GM13976 (cell line): ENCODE measurements around the gene CIROP.

Experiments
- DNase-seq: peaks from one replicate; pipeline ENCODE4 v3.0.0; 2012; ENCODE audit warnings: low spot score
- in situ Hi-C: fragments of 300-500 bp; cut with MboI; formaldehyde crosslinking; loops from one replicate; pipeline ENCODE4 v1.12.0; 2022; ENCODE audit warnings: low sequenced_read_pairs, mixed read lengths, inconsistent platforms; ENCODE audit not compliant: unreplicated experiment
- TF ChIP-seq, protein P1 (sequence below): IDR thresholded peaks from 2 replicates; pipeline ENCODE4 v1.5.1; 2012; ENCODE audit warnings: borderline replicate concordance, mild to moderate bottlenecking; ENCODE audit not compliant: insufficient read depth; ENCODE audit errors: extremely low read depth, missing control alignments, control extremely low read depth

Gene CIROP

DNA sequence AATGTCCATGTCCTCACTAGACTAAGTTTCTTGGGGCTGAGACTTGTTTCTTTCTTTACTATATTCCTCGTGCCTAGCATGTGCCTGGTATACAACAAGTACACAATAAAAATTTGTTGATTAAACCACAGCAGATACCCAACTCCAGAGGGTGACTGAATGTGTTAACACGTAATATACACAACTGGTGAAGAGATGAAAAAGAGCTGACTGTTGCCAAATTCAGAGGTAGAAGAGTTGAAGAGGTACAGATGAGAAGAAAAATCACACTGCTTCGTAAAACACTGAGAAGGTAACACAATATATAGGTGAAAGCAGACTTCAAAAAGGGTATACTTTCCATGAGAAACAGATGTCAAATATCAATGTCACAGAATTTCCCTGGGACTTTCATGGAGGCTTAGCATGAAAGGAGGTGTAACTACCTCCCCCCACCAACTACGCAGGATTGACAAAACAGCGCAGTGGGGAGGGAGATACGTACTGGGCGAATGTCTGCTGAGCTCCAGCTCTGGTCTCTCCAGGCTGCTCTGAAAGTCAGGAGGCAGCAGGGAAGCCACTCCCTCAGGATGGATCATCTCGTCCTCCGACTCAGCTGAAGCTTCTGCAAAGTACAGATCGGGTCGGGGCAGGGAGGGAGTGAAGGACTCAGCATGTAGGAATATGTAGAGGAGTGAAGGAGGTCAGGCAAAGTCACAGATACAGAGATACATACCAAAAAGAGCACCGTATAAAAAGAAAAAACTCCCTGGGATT lies 15.1 kb downstream of the CIROP start:
- no peak for DNase-seq
- TF ChIP-seq, protein P1, sequence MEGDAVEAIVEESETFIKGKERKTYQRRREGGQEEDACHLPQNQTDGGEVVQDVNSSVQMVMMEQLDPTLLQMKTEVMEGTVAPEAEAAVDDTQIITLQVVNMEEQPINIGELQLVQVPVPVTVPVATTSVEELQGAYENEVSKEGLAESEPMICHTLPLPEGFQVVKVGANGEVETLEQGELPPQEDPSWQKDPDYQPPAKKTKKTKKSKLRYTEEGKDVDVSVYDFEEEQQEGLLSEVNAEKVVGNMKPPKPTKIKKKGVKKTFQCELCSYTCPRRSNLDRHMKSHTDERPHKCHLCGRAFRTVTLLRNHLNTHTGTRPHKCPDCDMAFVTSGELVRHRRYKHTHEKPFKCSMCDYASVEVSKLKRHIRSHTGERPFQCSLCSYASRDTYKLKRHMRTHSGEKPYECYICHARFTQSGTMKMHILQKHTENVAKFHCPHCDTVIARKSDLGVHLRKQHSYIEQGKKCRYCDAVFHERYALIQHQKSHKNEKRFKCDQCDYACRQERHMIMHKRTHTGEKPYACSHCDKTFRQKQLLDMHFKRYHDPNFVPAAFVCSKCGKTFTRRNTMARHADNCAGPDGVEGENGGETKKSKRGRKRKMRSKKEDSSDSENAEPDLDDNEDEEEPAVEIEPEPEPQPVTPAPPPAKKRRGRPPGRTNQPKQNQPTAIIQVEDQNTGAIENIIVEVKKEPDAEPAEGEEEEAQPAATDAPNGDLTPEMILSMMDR: no peak
- in situ Hi-C loops: no loop called here

DNA sequence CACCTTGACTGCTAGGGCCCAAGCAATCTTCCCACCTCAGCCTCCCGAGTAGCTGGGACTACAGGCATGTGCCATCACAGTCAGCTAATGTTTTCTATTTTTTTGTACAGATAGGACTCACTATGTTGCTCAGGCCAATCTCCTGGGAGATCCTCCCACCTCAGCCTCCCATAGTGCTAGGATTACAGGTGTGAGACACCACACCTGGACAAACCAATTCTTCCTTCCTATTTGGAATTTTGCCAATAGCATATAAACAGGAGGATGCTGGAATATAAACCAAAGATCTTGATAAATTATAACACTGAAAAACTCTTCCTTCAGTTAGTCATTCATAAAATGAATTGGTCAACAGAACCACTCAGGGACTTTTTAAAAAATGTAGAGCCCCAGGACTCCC lies 18.2 kb downstream of the CIROP start:
- TF ChIP-seq, protein P1: no peak
- no peak for DNase-seq
- in situ Hi-C loops: no loop called here

DNA sequence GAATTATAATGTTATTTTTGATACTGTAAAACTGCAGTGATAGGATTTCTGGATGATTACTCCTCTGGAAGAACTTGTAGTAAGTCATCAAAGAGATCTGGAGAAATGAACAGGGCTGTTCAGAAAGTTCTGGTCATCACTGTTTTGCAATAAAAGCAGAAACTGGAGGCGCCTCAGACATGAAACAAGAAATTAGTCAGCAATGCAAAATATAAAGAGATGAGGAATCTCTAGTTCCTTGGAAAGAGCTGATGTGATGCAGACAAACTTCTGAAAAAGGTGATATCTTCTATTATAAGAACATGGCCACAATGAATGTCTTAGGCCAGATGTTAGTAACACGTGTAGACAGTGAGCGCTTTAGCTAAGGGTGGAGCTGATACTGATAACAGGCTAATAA lies 19.3 kb downstream of the CIROP start:
- TF ChIP-seq, protein P1: no peak
- no peak for DNase-seq
- in situ Hi-C loops: no loop called here

DNA sequence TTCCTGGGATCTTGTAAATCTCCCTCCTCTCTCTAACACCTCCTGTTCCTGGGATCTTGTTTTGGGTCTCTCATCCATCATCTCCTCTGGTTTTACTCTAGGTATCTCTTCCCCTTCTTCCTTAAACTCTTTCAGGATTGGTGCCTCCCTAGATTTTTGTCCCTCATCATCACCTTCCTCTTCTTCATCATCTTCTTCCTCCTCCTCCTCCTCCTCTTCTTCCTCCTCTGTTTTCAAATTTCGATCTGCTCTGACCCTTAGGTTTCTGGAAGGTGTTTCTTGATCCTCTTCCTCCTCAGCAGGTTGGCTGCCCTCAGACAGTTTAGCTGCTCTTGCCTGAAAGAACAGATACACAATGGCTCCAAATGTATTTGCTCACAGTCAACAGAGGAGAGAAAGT lies 24.3 kb downstream of the CIROP start:
- TF ChIP-seq, protein P1: no peak
- no peak for DNase-seq
- in situ Hi-C loops: no loop called here

DNA sequence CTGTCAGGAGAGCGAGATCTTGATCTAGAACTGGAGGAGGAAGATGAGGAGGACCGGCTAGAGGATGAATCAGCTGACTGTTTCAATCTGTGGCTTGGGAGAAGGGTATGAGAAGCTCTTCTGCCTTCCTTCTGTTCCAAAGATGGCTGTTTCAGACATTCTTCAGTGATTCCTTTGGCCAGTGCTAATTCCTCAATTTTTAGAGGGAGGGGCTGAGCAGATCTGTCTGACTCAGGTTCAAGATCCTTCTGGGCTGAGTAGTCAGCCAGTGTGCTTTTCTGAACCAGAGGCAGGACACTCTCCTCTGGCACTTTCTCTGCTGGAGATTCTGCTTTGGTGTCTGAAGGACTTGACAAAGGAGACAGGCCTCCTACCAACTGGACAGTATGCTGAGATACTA lies 25.1 kb downstream of the CIROP start:
- TF ChIP-seq, protein P1: no peak
- no peak for DNase-seq
- in situ Hi-C loops: no loop called here

DNA sequence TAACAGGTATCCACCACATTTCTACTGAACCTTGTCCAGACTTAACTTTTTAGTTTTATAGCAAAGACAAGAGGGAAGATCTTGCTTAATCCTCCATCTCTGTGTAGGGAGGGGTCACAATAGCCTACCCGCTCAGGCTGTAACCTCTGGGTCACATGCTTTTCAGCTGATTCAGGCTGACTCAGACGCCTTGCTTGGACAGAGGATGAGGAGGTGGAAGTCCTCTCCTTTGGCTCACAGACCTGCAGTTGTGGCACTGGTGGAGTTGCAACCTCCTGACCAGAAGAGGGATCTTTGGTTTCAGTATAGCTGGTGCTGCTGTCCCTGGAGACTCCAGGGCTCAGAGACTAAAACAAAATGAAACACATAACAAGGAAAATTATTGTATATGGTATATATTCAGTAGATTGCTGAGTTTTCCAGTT lies 26.1 kb downstream of the CIROP start:
- in situ Hi-C loops: no loop called here
- TF ChIP-seq, protein P1: no peak

More for the DNA sequence above, 26.1 kb downstream of the CIROP start:
- DNase-seq: no peak
